Ascending aorta (tissue), 2 donors: ENCODE measurements around the gene MRFAP1. TPM values are rescaled to one million over a fixed set of nuclear protein-coding genes. Genes with fewer than 3 reads are reported as not detected.
"Not testable (repeated sequence)": the region's sequence is repeated elsewhere in the genome, so short reads cannot be mapped to it uniquely, and the experiment has no call there.

ENCODE experiments used
- DNase-seq, 2 donors: peaks; one replicate each; pipeline ENCODE4 v3.0.0-alpha.2; 2019; ENCODE audit warnings: low spot score in 2 of 2
- H3K27ac ChIP-seq, 2 donors: fragments of 200-600 bp; sonication (generic); one replicate each; pipeline ENCODE4 v1.5.1; 2016 to 2017; ENCODE audit warnings: mild to moderate bottlenecking in 1 of 2
- H3K27me3 ChIP-seq: fragments of 200-600 bp; sonication (generic); one replicate; pipeline ENCODE4 v1.5.1; 2017
- H3K36me3 ChIP-seq, 2 donors: fragments of 200-600 bp; sonication (generic); one replicate each; pipeline ENCODE4 v1.5.1; 2016
- H3K4me1 ChIP-seq, 2 donors: fragments of 200-600 bp; sonication (generic); one replicate each; pipeline ENCODE4 v1.5.1; 2016 to 2017; ENCODE audit warnings: mild to moderate bottlenecking in 1 of 2
- H3K4me3 ChIP-seq, 2 donors: fragments of 200-600 bp; sonication (generic); one replicate each; pipeline ENCODE4 v1.5.1; 2016 to 2017; ENCODE audit warnings: mild to moderate bottlenecking in 1 of 2
- H3K9me3 ChIP-seq, 2 donors: fragments of 200-600 bp; sonication (generic); one replicate each; pipeline ENCODE4 v1.5.1; 2016
- CTCF ChIP-seq, 3 experiments: fragments of 200-600 bp in 2 of 3; fragments of 450-650 bp in 1 of 3; sonication (generic) in 2 of 3; IDR thresholded peaks; one replicate each; pipeline ENCODE4 v1.5.1; 2016 to 2019; ENCODE audit warnings: antibody characterized with exemption in 3 of 3, mild to moderate bottlenecking in 1 of 3, moderate library complexity in 1 of 3
- intact Hi-C: fragments of 100-400 bp; cut with DNase I; formaldehyde crosslinking; loops from one replicate; pipeline ENCODE4 v1.15.1; 2023
- total RNA-seq: library from RNA; depleted of rRNA; stranded (reverse); fragments of >200 nt; gene quantifications from one replicate; pipeline ENCODE4 v1.1.0, GENCODE V29; 2016

MRFAP1 gene
- total RNA-seq, 1 donor from 2014 or later, result 109 TPM

- peak in 1 of 2 donors; percentile 50 for DNase-seq
- TF ChIP-seq CTCF (IDR thresholded peaks at IDR 0.05), result no peak
- H3K4me1 ChIP-seq, result no peaks in the 10 kb centered on the region
- no peaks in the 10 kb centered on the region for H3K36me3 ChIP-seq
- no peaks in the 10 kb centered on the region for H3K27me3 ChIP-seq
- H3K4me3 ChIP-seq, result no peak overlapping the region
- no peaks in the 10 kb centered on the region for H3K9me3 ChIP-seq
- intact Hi-C loops, result loop anchor here (10.0 kb wide), 1 partner anchor 236 kb away; no protein-coding TSS in a partner anchor
- H3K27ac ChIP-seq, result no peak overlapping the region
Observed at GRCh38 chr4:6649216-6649615, 8.7 kb downstream of the MRFAP1 start.

- H3K9me3 ChIP-seq, DNase-seq, intact Hi-C loops, H3K4me3 ChIP-seq, H3K4me1 ChIP-seq, H3K27me3 ChIP-seq, H3K27ac ChIP-seq, H3K36me3 ChIP-seq: not testable (repeated sequence)
Observed at GRCh38 chr4:6654211-6654610, 13.7 kb downstream of the MRFAP1 start.

GRCh38 chr4:6655291-6655690 is 14.8 kb downstream of the MRFAP1 start:
- H3K36me3 ChIP-seq, DNase-seq, H3K4me1 ChIP-seq, H3K27ac ChIP-seq, H3K27me3 ChIP-seq, H3K9me3 ChIP-seq, H3K4me3 ChIP-seq, intact Hi-C loops: not testable (repeated sequence)

- intact Hi-C loops, result no loop called here
- no peaks in the 10 kb centered on the region for H3K36me3 ChIP-seq
Observed at GRCh38 chr4:6655924-6656323, 15.4 kb downstream of the MRFAP1 start.

GRCh38 chr4:6657242-6658208 is 17.0 kb downstream of the MRFAP1 start:
- Histone ChIP-seq H3K9me3 (no peaks in the 10 kb centered on the region), H3K36me3 (no peaks in the 10 kb centered on the region), H3K4me3 (no peak overlapping the region), H3K27ac (peak overlapping the region in 1 of 2 donors; percentile 76), H3K4me1 (peaks cover 4 to 6% of the 10 kb centered on the region in 2 donors), H3K27me3 (no peaks in the 10 kb centered on the region)
- no peak for TF ChIP-seq CTCF (IDR thresholded peaks at IDR 0.05)
- DNase-seq, result no peak
- intact Hi-C loops, result loop anchor here (2.0 kb wide), 1 partner anchor 17 kb away; a partner anchor contains a TSS

More at GRCh38 chr4:6655924-6656323, 15.4 kb downstream of the MRFAP1 start:
- Histone ChIP-seq H3K4me1 (peaks cover 4 to 6% of the 10 kb centered on the region in 2 donors), H3K27me3 (no peaks in the 10 kb centered on the region), H3K4me3 (no peak overlapping the region), H3K27ac (no peak overlapping the region), H3K9me3 (no peaks in the 10 kb centered on the region)
- DNase-seq, result no peak
- TF ChIP-seq CTCF (IDR thresholded peaks at IDR 0.05), result no peak

GRCh38 chr4:6658209-6658595 is 17.7 kb downstream of the MRFAP1 start:
- Histone ChIP-seq H3K27ac (peak overlapping the region; percentile 76 to 88), H3K36me3 (no peaks in the 10 kb centered on the region), H3K4me1 (peaks cover 4 to 6% of the 10 kb centered on the region in 2 donors), H3K9me3 (no peaks in the 10 kb centered on the region), H3K27me3 (no peaks in the 10 kb centered on the region), H3K4me3 (peak overlapping the region; percentile 62 to 69)
- no peak for TF ChIP-seq CTCF (IDR thresholded peaks at IDR 0.05)
- intact Hi-C loops, result loop anchor here (2.0 kb wide), 1 partner anchor 17 kb away; a partner anchor contains a TSS
- DNase-seq, result no peak
